HG03064 (cell line): ENCODE results near the gene SF3B5.
"Not testable (repeated sequence)": the region's sequence is repeated elsewhere in the genome, so short reads cannot be mapped to it uniquely, and the experiment has no call there.

ENCODE experiments used
- ATAC-seq: cut with Tn5 transposase; IDR thresholded peaks from one replicate; pipeline ENCODE4 v1.9.1; 2021; ENCODE audit warnings: low read depth; ENCODE audit not compliant: unreplicated experiment

Gene SF3B5

DNA sequence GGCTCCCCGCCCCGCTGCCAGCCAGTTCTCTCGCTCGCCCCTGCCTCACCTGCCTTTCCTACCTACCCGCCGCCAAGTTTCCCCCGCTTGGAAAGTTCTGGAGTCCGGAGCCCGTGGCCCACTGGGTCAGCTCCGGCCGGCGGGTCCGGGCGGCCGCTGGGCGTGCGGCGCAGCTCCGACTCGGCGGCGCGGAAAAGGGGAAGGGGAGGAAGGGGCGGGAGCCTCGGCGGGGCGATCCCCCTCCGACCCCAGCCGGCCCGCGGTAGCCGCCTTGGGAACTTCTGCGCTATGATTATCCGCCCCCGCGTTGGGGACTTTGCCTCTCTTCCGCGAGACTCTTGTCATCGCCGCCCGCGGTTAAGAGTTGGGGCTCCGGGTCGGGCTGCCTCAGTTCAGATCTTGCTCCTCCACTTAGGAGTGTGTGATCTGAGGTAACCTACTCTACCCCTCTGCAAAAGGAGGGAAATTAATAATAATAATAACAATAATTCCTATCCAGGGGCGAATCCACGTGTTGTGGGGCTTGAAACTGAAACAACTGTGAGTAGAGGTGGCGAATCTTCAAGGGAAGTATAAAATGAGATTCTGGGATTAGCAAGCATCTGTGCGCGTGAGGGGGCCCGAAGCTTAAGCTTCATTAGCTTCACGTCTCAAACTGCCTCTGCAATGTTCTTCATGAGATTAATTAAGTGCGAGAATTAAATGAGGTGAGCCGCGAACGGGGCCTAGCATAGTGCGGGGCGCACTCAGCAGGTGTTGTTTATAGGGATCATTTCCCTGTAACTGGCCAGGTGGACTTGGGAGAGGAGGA, 30.8 kb downstream of the SF3B5 start:
- ATAC-seq, result peak; percentile 11

DNA sequence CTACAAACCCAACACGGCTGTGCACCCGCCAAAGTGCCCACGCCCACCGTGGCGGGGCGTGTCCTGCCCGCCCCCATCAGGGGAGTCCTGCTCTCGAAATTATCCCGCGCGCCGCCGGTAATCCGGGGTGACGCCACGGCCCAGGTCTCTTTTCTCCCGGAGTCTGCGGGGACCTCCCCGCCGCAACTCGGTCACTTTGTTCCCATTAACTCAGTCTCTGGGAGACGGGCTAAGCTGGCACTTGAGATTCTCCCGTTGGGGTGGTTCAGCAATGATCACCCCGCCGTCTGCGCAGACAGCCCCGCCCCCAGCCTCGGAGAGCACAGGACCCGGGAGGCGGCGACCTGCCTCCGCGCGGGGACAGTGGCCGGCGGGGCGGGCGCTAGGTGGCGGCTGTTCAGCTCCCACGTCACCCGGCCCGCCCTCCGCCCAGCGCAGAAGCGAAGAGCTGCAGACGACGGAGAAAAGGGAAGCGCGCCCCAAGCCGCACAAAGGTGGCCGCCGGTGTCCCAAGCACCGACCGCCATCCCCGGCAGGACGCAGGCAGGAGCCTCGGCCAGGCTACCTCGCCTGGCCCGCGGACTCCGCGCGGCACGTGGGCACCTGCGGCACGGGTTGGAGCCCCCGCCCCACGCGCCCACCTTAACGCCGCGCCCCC, 31.5 kb downstream of the SF3B5 start:
- ATAC-seq, result peak; percentile 73

DNA sequence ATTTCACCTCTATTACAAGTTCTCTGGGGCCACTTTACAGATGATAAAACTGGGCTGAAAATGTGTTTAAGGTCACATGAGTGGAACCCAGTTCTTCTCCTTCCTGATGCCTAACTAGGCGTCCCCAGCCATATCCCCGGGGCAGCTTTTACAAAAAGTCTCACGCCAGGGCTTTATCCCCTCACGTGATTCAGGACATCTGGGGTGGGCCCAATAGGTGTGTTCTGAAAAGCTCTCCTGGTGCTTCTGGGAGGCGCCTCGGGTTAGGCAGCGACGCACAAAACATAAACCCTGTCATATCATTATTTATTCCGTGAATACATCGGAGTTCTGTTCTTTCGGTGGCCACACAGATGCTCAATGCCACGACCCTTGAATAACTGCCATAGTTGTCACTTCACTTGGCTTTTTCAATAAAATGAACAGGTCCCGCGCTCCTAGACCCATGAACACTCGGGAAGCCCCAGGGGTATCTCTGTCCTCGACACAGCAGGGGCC, 32.1 kb downstream of the SF3B5 start:
- no peak for ATAC-seq

DNA sequence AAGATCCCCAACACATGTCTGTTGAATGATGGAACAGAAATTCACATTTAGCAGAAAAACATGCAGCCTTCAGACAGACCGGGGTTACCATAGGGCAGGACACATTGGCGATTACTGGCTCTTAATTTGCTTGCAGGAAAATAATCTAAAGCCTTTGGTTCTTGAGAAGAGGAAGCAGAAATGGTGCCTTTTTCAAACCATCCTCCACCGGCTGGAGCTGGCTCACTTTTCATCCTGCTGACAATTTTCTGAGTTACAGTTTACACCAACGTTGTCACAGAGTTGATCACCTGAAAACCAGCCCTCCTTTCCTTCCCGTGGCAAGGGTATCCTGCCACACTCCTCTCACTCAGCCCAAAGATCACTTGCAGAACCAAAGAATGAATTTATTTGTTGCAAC, 32.6 kb downstream of the SF3B5 start:
- ATAC-seq, result no peak

DNA sequence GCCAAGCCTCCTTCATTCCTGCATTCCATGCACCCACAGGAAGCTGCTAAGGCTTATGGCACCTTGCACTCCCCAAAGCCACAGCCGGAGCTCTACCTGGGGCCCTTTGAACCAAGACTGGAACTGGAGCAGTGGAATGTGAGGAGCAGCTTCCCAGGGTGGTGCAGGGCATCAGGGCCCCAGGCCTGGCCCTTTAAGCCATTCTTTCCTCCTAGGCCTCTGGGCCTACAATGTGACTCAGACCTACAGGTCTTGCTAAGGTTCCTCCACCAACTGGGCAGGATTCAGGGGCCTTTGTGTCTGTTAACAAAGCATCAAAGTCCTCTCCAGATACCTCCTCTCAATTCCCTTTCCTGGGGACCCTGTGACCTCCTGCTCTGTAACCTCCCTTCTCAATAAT, 36.2 kb downstream of the SF3B5 start:
- no peak for ATAC-seq

DNA sequence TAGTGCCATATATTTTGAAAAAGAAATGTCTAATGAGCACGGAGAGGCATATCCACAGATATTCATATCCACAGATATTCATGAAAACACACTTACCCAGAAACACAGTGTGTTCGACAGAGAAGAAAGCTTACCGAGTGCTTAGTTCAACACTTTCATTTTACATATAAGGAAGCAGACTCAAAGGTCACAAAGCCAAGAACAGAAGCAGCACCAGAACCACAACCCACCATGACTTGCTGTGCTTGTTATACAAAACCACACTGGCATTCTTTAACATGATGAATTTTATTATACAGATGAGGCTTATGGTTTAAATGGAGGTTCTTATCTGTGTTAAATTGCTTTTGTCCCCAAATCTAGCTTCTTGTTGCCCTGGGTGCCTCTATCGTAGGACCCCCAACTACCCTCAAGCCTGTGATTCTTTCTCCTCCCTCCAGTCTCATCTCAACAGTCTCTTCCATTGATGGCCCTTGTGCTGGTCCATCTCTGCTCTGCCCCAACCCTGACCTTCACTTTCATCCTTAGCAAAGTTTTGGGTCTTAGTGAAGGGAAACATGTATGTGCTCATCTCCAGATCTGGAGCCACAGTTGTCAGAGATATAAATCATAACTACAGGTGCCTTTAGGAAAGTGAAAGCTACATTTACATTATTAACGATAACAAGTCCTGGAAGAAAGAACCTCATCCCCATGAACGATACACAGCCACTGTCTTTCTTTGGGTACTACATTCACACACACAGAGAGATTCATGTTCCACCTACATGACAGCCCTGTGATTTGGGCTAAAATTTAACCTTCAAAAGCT, 40.0 kb downstream of the SF3B5 start:
- ATAC-seq, result peak; percentile 87

DNA sequence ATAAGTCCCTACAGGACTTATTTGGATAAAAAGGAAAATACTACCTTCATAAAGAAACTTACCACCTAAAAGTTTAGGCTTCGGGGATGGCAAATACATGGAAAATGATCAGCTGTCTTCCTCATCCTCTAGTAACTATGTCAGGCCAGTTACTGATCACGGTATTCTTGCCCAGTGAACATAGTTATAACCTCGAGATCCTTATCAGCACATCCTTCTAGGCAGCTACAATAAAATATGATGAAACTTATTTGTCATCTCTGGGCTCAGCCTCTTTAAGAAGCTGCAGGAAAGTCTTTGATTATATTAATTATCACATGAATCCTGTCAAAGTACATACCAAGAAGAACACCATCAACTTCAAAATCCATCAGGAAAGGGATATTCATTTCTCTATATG, 41.8 kb downstream of the SF3B5 start:
- ATAC-seq, result no peak

DNA sequence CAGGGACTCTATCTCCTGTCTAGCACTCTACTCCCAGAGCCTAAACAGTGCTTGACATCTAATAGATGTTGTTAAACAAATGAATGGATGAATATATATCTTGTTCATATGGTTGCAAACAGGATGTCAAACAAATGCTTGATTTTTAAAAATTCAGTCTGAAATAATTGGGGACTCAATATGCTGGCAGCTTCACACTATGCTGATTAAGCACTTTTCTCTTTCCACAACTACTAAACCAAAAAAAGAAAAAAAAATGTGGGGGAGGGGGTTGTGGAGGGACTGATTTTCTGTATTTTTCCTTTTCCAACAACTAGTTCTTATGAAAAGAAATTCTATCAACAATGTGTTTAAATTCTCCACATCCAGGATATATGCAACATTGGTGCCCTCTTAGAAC, 42.9 kb downstream of the SF3B5 start:
- ATAC-seq, result no peak

DNA sequence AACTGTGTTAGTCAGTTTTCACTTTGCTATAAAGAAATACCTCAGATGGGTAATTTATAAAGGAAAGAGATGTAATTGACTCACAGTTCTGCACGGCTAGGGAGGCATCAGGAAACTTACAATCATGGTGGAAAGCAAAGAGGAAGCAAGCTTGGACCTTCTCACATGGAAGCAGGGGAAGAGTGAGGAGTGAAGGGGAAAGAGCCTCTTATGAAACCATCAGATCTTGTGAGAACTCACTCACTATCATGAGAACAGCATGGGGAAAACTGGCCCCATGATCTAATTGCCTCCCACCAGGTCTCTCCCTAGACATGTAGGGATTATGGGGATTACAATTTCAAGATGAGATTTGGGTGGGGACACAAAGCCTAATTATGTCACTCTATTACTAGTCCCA, 46.0 kb downstream of the SF3B5 start:
- ATAC-seq, result no peak

DNA sequence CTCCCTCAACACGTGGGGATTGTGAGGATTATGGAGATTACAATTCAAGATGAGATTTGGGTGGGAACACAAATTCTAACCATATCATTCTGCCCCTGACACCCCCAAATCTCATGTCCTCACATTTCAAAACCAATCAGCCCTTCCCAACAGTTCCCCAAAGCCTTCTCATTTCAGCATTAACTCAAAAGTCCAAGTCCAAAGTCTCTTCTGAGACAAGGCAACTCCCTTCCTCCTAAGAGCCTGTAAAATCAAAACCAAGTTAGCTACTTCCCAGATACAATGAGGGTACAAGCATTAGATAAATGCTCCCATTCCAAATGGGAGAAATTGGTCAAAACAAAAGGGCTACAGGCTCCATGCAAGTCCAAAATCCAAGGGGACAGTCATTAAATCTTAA, 47.7 kb downstream of the SF3B5 start:
- ATAC-seq, result no peak

DNA sequence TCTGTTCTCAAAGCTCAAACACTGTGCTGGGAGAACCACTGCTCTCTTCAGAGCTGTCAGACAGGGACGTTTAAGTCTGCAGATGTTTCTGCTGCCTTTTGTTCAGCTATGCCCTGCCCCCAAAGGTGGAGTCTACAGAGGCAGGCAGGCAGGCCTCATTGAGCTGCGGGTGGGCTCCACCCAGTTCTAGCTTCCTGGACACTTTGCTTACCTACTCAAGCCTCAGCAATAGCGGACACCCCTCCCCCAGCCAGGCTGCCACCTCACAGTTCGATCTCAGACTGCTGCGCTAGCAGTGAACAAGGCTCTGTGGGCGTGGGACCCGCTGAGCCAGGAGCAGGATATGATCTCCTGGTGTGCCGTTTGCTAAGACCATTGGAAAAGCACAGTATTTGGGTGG, 48.7 kb downstream of the SF3B5 start:
- not testable (repeated sequence) for ATAC-seq

DNA sequence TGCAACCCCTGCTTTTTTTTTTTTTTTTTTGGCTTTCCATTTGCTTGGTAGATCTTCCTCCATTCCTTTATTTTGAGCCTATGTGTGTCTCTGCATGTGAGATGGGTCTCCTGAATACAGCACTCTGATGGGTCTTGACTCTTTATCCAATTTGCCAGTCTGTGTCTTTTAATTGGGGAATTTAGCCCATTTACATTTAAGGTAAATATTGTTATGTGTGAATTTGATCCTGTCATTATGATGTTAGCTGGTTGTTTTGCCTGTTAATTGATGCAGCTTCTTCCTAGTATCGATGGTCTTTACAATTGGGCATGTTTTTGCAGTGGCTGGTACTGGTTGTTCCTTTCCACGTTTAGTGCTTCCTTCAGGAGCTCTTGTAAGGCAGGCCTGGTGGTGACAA, 50.4 kb downstream of the SF3B5 start:
- not testable (repeated sequence) for ATAC-seq
